IPS-18a (cell line): Measurements from ENCODE around the gene RET.

ENCODE experiments used
- H3K27ac ChIP-seq: one replicate; pipeline ENCODE4 v1.5.1; 2013; ENCODE audit warnings: low read length
- H3K27me3 ChIP-seq: one replicate; pipeline ENCODE4 v1.6.1; 2013; ENCODE audit warnings: mild to moderate bottlenecking, low read length; ENCODE audit not compliant: control insufficient read depth, insufficient read depth
- H3K36me3 ChIP-seq: one replicate; pipeline ENCODE4 v1.6.1; 2013; ENCODE audit warnings: low read depth, low read length; ENCODE audit not compliant: control insufficient read depth
- H3K4me1 ChIP-seq: one replicate; pipeline ENCODE4 v1.6.1; 2013; ENCODE audit warnings: low read depth, low read length; ENCODE audit not compliant: control insufficient read depth
- H3K4me3 ChIP-seq: one replicate; pipeline ENCODE4 v1.5.1; 2013; ENCODE audit warnings: low read length
- H3K9ac ChIP-seq: one replicate; pipeline ENCODE4 v1.6.1; 2013; ENCODE audit warnings: mild to moderate bottlenecking, low read length, moderate library complexity
- H3K9me3 ChIP-seq: one replicate; pipeline ENCODE4 v1.6.1; 2013; ENCODE audit warnings: low read depth, low read length; ENCODE audit not compliant: control insufficient read depth

The RET gene

DNA sequence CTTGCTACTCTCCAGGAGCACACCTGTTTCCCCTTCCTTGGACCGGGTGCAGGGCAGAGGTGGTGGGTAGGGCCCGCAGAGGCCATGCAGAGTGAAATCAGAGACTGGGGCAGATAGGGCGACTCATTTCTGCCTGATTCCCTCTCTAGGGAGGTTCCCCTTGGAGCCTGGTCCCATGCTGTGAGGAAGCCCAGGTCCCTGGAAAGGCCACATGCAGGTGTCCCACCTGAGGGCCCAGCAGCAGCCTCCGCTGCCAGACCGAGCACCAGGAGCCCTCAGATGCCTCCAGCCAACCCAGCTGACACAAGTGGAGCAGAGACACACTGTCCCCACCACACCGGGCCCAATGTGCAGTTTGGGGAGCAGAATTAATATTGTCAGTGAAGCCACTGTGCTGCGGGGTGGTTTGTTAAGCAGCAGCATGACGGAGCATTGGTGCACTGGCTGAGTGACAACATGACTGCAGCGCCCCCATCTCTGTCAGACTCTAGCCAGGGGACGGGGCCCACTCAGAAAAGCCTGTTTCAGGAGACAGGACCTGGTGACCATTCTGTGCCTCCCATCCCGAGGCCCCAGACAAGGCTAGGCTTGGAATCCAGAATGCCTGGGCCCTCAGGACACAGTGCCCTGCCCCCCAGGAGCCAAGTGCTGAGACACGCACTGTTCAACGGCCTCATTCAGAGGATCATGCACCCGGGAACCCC lies 30.4 kb upstream of the RET start:
- Histone ChIP-seq H3K27ac (no peak overlapping the region), H3K9ac (no peak overlapping the region), H3K4me1 (peaks cover 11% of the 10 kb centered on the region), H3K9me3 (no peaks in the 10 kb centered on the region), H3K4me3 (no peak overlapping the region), H3K27me3 (no peaks in the 10 kb centered on the region), H3K36me3 (no peaks in the 10 kb centered on the region)

DNA sequence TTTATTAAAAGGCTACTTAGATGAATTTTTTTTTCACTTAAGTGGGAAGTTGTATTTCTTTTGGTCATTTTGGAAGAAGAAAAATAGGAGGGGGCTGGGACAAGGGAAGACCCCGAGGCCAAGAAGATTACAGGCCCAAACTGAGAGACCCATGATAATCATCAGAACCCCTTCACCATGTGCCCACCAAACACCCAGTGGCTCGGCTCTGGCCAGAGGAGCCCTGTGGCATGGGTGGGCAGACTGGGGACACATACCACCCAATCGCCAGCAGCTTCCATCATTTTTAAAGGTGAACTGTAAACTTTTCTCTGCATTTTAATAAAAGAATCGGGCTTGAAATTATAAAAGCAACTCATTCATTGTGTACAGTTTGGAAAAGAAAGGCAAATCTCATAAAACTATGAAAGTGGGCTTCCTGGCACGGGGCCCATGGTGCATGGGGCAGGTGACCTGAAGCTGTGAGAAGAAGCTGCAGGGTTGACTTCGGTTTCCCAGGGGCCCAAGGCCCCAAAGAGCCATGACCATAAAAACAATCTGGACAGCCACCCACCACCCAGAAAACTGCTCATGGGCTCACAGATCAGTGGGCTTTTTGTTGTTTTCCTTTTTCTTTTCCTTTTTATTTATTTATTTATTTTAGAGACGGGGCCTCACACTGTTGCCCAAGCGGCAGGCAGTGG lies 29.4 kb upstream of the RET start:
- Histone ChIP-seq H3K9me3 (no peaks in the 10 kb centered on the region), H3K27ac (no peak overlapping the region), H3K9ac (no peak overlapping the region), H3K4me3 (no peak overlapping the region), H3K27me3 (no peaks in the 10 kb centered on the region), H3K4me1 (peaks cover 15% of the 10 kb centered on the region), H3K36me3 (no peaks in the 10 kb centered on the region)

DNA sequence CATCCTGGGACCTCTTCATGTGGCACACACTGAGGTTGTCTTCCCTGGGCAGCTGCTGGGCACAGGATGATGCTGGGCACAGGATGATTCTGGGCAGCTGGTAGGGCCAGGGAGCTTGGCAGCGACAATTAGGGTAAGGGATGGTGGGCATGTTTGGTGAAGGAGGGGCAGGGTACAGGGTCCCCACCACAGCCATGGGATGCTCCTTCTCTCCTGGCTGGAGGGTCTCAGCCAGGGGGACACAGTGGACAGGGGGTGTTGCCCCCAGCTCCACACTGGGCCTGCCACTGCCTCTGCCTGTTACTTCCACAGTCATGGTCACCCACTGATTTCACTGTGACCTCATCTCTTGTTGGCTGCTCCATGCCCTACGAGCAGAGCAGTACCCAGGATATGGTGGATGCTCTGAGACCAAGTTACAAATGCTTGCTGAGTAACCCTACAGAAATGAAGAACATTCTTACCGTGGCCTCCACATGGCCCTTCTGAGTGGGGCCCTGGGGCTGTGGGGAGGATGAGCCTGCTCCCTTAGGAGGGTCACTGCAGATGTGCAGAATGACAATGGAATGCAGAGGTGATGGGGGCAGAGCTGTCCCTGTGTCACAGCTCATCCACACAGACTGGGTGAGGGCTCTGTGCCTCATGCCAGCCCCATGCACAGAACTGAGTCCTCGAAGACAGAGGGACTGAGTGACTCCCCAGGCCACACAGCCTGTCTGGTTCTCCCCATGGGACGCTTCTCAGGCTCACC lies 28.4 kb upstream of the RET start:
- H3K27ac ChIP-seq = no peak overlapping the region
- H3K9me3 ChIP-seq = no peaks in the 10 kb centered on the region
- H3K4me1 ChIP-seq = peaks cover 15% of the 10 kb centered on the region
- H3K4me3 ChIP-seq = no peak overlapping the region
- H3K27me3 ChIP-seq = no peaks in the 10 kb centered on the region
- H3K9ac ChIP-seq = no peak overlapping the region
- H3K36me3 ChIP-seq = no peaks in the 10 kb centered on the region

DNA sequence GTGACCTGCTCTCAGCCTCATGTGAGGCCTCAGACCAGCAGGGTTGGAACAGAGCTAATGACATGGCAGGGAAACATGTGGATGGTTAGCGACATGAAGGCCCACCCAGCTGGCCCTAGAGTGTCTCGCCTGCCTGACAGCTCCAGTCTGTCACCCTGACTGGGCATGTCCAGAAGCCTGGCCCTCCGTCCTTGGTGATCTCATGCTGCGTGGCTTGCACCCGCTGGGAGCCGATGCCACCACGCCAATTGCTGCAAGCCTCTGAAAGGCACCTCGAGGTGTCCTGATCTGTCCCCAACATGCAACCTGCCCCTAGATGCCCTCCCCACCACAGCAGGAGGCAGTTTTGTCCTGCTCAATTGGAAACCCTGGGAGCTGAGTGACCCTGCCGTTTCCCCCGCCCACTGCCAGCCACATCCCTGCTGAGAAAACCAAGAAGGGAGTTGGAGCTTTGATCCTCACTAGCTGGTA lies 27.8 kb upstream of the RET start:
- Histone ChIP-seq H3K4me3 (no peak overlapping the region), H3K36me3 (no peaks in the 10 kb centered on the region), H3K27ac (no peak overlapping the region), H3K9me3 (no peaks in the 10 kb centered on the region), H3K27me3 (no peaks in the 10 kb centered on the region), H3K9ac (no peak overlapping the region), H3K4me1 (peaks cover 10% of the 10 kb centered on the region)

DNA sequence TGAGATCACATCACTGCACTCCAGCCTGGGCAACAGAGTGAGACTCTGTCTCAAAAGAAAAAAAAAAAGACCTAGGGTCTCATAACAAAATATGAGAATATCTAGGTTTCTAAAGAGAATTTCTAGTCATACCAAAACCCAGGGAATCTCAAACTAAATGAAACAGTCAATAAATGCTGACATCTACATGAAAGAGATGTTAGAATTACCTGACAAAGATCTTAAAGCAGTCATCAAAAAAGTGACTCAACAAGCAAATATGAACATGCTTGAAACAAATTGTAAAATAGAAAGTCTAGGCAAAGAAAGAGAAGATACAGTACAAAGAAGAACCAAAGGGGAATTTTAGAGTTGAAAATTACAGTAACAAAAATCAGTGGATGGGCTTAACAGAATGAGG lies 26.9 kb upstream of the RET start:
- Histone ChIP-seq H3K27ac (no peak overlapping the region), H3K4me1 (peaks cover 4% of the 10 kb centered on the region), H3K36me3 (no peaks in the 10 kb centered on the region), H3K9me3 (no peaks in the 10 kb centered on the region), H3K9ac (no peak overlapping the region), H3K27me3 (no peaks in the 10 kb centered on the region), H3K4me3 (no peak overlapping the region)

DNA sequence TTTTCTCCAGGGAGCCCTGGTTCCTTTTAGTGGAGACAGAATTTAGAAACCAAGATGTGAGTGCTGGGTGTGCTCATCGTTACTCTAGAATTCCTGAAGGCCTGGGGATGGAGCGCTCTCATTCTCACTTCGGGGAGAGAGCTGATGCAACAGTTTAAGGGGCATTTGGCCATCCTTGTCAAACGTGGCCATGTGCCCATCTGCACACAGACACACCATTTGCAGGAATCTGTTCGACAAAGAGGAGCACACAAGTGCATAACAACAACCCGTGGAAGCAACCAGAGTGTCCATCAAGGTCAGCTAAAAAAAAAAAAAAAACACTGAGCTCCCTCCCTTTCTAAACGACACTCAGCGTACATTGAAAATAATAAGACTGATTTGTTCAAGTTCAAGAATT lies 23.0 kb upstream of the RET start:
- Histone ChIP-seq H3K36me3 (no peaks in the 10 kb centered on the region), H3K9me3 (no peaks in the 10 kb centered on the region), H3K27ac (no peak overlapping the region), H3K27me3 (no peaks in the 10 kb centered on the region), H3K9ac (no peak overlapping the region), H3K4me1 (peaks cover 4% of the 10 kb centered on the region), H3K4me3 (no peak overlapping the region)

GRCh38 chr10:43054593-43054992 lies 22.3 kb upstream of the RET start:
- Histone ChIP-seq H3K4me3 (no peak overlapping the region), H3K27ac (no peak overlapping the region), H3K4me1 (peaks cover 4% of the 10 kb centered on the region), H3K27me3 (no peaks in the 10 kb centered on the region), H3K9ac (no peak overlapping the region), H3K9me3 (no peaks in the 10 kb centered on the region), H3K36me3 (no peaks in the 10 kb centered on the region)

- H3K9ac ChIP-seq = no peak overlapping the region
- no peaks in the 10 kb centered on the region for H3K9me3 ChIP-seq
- no peaks in the 10 kb centered on the region for H3K27me3 ChIP-seq
- H3K36me3 ChIP-seq = no peaks in the 10 kb centered on the region
- peaks cover 4% of the 10 kb centered on the region for H3K4me1 ChIP-seq
- no peak overlapping the region for H3K4me3 ChIP-seq
- no peak overlapping the region for H3K27ac ChIP-seq
Measured at GRCh38 chr10:43055217-43055616, 21.7 kb upstream of the RET start.

DNA sequence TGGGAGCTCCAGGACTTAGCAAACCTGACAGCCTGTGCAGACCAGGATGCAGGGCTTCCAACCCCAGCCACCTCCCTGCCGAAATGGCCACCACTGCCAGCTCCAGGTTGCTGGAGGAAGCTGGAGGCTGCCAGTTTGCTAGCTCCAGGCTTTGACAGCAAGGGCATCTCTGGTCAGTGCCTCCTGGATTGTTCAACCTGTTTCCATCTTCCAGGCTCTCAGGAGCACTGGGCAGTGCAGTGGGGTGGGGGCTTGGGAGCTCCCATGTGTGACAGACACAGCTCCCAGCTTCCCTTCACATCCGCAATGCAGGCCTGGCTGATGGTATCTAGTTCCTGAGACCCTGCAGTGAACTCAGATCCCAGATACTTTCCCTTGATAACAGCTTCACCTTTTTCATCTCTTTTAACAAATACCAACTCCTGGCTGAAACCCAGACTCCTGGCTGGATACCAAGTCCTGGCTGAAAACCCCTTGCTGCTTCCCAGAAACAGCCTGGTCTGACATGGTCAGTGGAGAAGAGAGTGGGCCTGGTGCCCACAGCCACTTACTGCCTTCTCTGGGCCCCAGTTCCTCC lies 20.8 kb upstream of the RET start:
- H3K36me3 ChIP-seq = no peaks in the 10 kb centered on the region
- no peaks in the 10 kb centered on the region for H3K9me3 ChIP-seq
- no peak overlapping the region for H3K9ac ChIP-seq
- no peaks in the 10 kb centered on the region for H3K27me3 ChIP-seq
- peaks cover 4% of the 10 kb centered on the region for H3K4me1 ChIP-seq
- H3K4me3 ChIP-seq = no peak overlapping the region
- no peak overlapping the region for H3K27ac ChIP-seq

GRCh38 chr10:43056568-43057011 lies 20.3 kb upstream of the RET start:
- Histone ChIP-seq H3K4me1 (peaks cover 4% of the 10 kb centered on the region), H3K27ac (no peak overlapping the region), H3K27me3 (no peaks in the 10 kb centered on the region), H3K36me3 (no peaks in the 10 kb centered on the region), H3K9me3 (no peaks in the 10 kb centered on the region), H3K9ac (no peak overlapping the region), H3K4me3 (no peak overlapping the region)

- Histone ChIP-seq H3K27ac (no peak overlapping the region), H3K36me3 (no peaks in the 10 kb centered on the region), H3K9ac (no peak overlapping the region), H3K4me1 (peaks cover under 1% of the 10 kb centered on the region), H3K27me3 (no peaks in the 10 kb centered on the region), H3K9me3 (no peaks in the 10 kb centered on the region), H3K4me3 (no peak overlapping the region)
Measured at GRCh38 chr10:43057231-43057711, 19.6 kb upstream of the RET start.
